ENCODE results near the gene VPS37B.

Gene VPS37B

GRCh38 chr12:122868471-122869177, 27.3 kb downstream of the VPS37B start:
- in situ Hi-C loops (cut with HindIII; ENCODE audit: low sequenced_read_pairs), result no loop called here

- in situ Hi-C loops (cut with HindIII; ENCODE audit: low sequenced_read_pairs), result no loop called here
Observed at GRCh38 chr12:122867691-122868461, 28.0 kb downstream of the VPS37B start.

DNA sequence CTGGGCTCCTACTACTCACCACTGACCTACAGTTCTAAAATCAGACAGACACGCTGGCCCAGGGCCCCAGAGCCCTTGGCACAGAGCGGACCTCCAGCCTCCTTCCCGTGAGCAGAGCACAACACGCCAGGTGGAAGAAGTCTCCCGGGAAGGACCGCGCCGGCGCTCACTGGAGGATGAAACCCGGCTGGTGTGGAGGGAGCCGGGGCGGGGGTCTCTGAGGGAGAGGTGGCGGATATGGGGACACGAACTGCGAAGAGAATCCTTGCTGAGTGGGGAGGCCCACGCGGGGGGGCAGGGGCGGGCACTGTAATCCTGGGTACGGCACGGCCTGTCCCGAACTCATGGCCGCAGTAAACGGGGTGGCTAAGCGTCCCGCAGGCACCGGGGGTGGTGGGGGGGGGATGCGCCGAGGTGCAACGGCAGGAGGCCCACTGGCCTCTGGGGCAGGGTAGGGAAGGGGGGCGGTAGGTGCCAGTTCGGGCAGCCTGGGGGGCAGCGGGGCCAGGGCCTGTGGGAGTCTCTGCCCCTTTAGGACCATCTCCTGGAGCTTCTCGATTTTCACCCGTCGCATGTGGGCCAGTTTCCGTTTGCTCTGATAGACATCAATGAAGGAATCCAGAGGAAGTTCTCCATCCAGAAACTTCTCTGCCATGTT, 28.8 kb downstream of the VPS37B start:
- in situ Hi-C loops (cut with HindIII; ENCODE audit: low sequenced_read_pairs), result no loop called here

- in situ Hi-C loops (cut with HindIII; ENCODE audit: low sequenced_read_pairs), result no loop called here
Observed at GRCh38 chr12:122866379-122866778, 29.5 kb downstream of the VPS37B start.

GRCh38 chr12:122865268-122866231, 30.4 kb downstream of the VPS37B start:
- in situ Hi-C loops (cut with HindIII; ENCODE audit: low sequenced_read_pairs), result no loop called here

- in situ Hi-C loops (cut with HindIII; ENCODE audit: low sequenced_read_pairs), result no loop called here
Observed at GRCh38 chr12:122864894-122865253, 31.1 kb downstream of the VPS37B start.

DNA sequence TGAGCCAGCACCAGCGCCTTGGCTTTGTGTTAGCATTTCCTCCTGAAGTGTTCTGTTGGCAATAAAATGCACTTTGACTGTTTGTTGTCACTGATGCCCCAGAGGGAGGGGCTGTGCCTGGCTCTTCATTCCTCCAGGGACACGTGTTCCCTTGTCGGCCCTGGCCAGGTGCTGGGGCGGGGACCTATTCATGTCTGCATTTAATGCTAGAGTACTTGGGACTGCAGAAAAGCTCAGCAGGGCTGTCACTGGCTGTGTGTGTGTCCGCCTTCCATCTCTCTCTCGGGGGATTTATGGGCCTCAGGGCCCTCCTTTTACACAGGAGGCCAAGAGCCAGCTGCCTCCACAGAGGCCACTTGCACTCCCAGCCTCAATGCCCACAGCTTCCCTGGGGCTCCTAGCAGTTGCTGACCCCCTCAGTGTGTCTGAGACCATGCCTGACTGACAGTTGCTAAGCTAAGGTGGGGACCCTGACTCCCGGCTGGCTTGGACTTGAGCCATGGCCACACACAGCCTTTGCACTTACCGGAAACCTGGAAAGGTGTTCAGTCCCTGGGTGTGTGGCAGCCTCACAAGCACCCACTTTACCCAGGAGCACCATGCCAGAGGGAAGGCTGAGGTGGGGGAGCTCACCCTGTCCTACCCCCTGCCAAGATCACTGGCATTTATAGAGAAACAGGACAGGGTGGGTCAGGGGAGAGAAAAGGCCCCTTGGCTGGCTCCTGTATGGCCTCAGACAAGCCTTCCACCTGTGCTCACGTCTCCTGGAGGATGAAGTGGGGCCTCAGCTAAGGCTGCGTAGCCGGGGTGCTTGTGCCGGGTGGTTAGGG, 32.8 kb downstream of the VPS37B start:
- in situ Hi-C loops (cut with HindIII; ENCODE audit: low sequenced_read_pairs), result no loop called here

GRCh38 chr12:122862110-122862634, 33.8 kb downstream of the VPS37B start:
- in situ Hi-C loops (cut with HindIII; ENCODE audit: low sequenced_read_pairs), result no loop called here

DNA sequence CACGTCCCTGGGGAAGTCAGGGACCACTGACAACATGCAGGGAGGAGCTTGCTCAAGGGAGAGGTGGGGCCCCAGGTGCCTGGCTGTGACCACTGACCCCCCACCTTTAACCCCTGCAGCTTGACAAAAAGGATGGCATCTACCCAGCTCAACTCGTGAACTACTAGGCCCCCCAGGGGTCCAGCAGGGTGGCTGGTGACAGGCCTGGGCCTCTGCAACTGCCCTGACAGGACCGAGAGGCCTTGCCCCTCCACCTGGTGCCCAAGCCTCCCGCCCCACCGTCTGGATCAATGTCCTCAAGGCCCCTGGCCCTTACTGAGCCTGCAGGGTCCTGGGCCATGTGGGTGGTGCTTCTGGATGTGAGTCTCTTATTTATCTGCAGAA, 34.3 kb downstream of the VPS37B start:
- in situ Hi-C loops (cut with HindIII; ENCODE audit: low sequenced_read_pairs), result no loop called here

DNA sequence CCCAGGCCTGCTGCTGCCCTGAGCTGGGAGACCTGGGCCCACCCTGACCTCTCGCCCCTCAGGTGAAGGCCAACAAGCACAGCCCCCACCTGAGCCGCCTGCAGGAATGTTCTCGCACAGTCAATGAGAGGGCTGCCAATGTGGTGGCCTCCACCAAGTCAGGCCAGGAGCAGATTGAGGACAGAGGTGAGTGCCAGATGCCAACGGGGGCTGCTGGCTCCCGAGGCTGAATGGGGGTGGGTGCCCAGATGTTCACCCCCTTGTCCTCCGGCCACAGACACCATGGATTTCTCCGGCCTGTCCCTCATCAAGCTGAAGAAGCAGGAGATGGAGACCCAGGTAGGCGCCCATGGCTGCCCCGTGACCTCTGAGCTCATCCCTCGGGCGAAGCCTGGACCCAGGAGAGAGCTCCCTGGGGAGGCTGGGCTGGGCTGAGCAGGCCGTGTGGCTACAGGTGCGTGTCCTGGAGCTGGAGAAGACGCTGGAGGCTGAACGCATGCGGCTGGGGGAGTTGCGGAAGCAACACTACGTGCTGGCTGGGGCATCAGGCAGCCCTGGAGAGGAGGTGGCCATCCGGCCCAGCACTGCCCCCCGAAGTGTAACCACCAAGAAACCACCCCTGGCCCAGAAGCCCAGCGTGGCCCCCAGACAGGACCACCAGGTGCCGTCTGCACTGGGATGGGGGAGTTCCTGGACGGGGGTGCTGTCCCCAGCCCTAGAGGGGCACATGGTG, 34.9 kb downstream of the VPS37B start:
- in situ Hi-C loops (cut with HindIII; ENCODE audit: low sequenced_read_pairs), result no loop called here

DNA sequence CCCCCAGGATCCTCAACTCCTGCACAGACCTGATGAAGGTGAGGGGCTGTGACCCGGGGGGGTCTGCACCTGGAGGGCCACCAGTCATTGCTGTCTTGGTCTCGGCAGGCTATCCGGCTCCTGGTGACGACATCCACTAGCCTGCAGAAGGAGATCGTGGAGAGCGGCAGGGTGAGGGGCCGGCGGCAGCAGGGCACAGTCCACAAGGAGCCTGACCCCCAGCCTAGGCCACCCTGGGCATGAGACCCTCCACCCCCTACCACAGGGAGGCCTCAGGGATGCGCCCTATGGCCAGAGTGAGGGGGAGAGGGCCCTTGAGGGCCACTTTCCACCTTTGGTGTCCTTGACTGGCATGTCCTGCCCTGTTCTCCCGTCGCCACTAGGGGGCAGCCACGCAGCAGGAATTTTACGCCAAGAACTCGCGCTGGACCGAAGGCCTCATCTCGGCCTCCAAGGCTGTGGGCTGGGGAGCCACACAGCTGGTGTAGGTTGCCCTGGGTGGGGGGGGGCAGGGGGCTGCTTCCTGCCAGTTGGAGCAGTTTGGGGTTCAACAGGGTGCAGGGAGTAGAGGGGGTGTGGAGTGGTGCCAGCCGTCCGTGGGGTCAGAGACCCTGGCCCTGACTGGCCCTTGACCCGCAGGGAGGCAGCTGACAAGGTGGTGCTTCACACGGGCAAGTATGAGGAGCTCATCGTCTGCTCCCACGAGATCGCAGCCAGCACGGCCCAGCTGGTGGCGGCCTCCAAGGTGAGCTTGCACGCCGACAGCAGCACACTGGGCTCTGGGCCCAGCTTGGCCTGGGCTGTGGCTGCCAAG, 35.7 kb downstream of the VPS37B start:
- in situ Hi-C loops (cut with HindIII; ENCODE audit: low sequenced_read_pairs), result no loop called here

DNA sequence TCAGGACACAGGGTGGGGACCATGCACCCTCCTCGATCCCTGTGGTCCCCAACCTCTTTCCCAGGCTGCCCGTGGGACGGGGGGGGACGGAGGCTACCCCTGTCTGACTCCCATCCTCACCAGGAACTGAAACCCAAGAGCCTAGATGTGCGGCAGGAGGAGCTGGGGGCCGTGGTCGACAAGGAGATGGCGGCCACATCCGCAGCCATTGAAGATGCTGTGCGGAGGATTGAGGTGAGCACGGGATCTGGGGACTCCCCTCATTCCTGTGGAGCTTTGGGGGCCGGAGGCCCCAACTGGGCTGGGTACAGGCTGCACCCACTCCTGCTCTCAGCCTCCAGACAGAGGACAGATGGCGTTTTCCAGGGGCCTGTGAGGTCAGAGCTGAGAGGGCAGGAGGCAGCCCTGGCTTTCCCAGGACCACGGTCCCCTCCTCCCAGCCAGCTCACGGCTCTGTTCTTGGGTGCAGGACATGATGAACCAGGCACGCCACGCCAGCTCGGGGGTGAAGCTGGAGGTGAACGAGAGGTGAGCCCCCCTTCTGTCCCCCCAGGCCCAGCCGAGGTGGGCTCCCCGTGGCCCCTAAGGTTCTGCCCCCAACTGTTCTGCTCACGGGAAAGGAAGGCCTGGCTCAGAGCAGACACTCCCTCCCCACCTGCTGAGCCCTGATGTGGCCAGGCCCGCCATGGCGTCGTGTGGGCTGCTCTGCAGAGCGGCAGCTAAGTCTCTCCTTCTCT, 36.5 kb downstream of the VPS37B start:
- in situ Hi-C loops (cut with HindIII; ENCODE audit: low sequenced_read_pairs), result no loop called here

DNA sequence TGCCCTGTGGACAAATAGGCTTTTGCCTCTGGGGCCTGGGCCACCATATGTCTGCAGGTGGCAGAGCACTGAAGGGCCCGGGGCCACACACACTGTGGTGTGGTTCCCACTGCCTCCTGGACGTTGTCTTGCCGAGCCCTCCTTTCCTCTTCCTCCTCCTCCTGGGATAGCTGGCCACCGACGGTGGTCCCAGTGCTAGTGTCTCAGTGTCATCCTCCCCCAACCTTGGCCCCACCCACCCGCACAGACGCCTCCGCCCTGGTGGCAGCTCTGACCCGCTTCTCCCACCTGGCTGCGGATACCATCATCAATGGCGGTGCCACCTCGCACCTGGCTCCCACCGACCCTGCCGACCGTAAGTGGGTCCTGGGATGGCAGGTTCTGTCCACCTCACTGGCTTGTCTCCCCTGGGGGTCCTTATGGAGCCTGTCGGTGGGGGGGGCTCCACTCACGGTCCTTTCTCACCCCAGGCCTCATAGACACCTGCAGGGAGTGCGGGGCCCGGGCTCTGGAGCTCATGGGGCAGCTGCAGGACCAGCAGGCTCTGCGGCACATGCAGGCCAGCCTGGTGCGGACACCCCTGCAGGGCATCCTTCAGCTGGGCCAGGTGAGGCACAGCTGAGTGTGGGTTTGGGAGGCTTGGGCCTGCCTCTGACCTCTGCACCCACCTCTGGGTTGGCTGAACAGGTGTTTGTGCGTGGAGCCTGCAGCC, 37.2 kb downstream of the VPS37B start:
- in situ Hi-C loops (cut with HindIII; ENCODE audit: low sequenced_read_pairs), result no loop called here

DNA sequence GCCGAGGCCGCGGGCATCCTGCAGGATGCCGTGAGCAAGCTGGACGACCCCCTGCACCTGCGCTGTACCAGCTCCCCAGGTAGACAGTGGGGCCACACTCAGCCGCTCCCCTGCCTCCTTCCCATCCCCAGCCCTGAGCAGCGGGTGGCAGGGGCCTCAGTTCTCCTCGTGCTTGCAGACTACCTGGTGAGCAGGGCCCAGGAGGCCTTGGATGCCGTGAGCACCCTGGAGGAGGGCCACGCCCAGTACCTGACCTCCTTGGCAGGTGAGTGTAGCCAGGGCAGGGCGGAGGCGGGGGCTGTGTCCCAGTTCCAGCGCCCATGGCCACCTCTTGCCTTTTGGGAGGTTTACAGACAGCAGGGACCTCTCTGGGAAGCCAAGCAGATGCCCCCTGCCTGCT, 37.8 kb downstream of the VPS37B start:
- in situ Hi-C loops (cut with HindIII; ENCODE audit: low sequenced_read_pairs), result no loop called here

DNA sequence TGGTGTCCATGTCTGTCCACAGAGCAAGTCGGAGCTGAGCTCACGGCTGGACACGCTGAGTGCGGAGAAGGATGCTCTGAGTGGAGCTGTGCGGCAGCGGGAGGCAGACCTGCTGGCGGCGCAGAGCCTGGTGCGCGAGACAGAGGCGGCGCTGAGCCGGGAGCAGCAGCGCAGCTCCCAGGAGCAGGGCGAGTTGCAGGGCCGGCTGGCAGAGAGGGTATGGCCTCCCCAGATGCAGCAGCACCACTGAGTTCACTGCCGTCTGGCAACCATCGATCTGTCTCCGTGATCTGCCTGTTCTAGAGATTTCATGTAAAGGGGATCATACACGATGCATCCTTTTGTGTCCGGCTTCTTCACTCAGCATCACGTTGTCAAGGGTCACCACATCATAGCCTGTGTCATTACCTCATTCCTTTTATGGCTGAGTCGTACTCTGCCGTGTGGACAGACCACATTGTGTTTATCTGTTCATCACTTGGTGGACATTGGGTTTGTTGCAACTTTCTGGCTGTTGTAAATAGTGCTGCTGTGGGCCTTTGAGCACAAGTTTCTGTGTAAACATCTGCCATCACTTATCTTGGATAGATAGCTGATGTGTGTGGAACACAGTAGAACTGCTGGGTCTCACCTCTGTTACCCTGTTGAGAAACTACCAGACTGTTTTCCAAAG, 38.8 kb downstream of the VPS37B start:
- in situ Hi-C loops (cut with HindIII; ENCODE audit: low sequenced_read_pairs), result no loop called here
